Activated CD4-positive, alpha-beta T cell treated with anti-CD3 and anti-CD28 coated beads, Interleukin-2, Interleukin-6, amounts not matched to agents 100 ng/mL and 50 ng/mL, durations not matched to agents 16 hours and 8 hours (primary cell): ENCODE results near the gene CCRL2.
"Not testable (repeated sequence)": the region's sequence is repeated elsewhere in the genome, so short reads cannot be mapped to it uniquely, and the experiment has no call there.

ENCODE experiments used
- DNase-seq: peaks from one replicate; pipeline ENCODE4 v3.0.0-alpha.2; 2020

The CCRL2 gene

DNA sequence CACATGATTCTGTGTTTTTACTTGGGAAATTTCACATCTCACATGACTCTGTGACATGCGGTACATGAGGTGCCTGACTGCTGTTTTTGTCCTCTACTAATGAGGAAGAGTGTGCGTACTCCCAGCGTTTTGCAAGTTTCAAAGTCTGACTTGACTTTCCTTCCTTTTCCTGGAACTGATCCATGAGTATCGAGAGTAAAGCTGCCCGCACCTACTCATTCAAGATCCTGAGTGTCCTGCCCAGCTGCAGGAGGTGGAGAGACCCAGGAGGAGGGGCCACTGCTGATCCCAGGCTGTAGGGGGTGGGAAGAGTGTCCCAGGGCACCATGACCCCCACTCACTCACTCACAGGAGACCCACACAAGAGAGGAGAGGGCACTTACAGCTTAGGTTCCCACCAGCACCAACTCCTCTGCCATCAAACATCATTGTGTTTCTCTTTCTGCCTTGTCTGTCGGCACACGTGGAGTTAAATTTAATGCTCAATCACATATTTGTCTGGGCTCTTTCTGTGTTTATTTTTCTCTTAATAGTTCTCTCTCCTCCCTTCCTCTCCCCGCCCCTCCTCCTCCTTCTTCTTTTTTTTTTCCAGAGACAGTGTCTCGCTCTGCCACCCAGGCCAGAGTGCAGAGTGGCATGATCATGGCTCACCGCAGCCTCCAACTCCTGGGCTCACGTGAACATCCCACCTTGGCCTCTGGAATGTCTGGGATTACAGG, 1.6 kb upstream of the CCRL2 start:
- no peak for DNase-seq

DNA sequence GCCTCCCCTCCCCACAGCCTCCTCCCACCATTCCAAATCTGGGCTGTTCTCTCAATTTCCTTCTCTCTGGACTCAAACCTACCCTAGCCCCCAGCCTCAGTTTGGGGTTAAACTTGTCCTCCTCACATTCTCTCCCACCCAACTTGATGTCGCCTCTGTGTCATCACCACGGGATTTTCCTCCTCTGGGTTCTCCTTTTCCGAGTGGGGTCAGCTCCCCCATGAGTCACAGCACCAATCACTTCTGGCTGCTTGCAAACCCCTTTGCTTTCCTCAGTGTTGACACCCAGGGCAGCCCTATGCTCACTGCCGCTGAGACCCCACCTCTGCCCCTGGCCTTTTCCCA, 644 bp upstream of the CCRL2 start:
- no peak for DNase-seq

DNA sequence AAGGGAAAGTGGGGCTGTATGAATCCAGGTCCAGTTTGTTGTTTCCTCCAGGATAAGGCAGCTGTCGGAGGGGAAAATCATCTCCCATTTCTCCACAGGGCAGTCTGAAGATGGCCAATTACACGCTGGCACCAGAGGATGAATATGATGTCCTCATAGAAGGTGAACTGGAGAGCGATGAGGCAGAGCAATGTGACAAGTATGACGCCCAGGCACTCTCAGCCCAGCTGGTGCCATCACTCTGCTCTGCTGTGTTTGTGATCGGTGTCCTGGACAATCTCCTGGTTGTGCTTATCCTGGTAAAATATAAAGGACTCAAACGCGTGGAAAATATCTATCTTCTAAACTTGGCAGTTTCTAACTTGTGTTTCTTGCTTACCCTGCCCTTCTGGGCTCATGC, 911 bp downstream of the CCRL2 start:
- DNase-seq, result no peak

DNA sequence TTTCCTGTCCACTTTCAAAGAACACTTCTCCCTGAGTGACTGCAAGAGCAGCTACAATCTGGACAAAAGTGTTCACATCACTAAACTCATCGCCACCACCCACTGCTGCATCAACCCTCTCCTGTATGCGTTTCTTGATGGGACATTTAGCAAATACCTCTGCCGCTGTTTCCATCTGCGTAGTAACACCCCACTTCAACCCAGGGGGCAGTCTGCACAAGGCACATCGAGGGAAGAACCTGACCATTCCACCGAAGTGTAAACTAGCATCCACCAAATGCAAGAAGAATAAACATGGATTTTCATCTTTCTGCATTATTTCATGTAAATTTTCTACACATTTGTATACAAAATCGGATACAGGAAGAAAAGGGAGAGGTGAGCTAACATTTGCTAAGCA, 1.8 kb downstream of the CCRL2 start:
- DNase-seq, result no peak

DNA sequence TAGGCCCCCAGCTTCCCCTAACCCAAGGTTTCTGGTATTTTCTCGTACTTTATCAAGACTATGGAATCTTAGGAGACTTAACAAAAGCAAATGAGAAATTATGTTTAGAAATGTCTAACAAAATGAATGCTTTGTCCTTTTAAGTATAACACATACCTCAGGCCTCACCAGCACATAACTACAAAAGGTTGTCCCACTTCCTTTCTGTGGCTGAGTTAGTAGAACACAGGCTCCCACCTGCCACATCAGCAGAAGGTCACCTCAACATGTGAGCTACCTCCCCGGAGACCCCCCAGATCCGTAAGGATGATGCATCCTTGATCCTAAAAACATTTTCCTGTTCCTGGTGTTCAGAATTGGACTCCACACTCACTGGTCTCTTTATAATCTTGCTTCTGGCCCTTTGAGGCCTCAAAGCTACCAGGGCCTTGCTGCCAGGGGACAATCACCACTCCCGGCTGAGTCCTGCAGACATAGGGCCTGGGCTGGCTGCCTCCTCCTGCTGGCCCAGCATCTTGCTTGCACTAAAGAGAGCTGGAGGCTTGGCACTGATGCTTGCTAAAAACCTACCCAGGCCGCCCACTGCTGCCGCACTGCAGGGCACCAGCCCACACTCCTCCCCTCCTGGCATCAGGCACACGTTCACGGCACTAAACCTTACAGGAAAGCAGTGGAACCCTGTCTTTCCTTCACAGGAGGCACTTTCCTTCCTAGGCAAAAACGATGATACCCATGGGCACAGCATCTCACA, 2.9 kb downstream of the CCRL2 start:
- DNase-seq, result no peak

DNA sequence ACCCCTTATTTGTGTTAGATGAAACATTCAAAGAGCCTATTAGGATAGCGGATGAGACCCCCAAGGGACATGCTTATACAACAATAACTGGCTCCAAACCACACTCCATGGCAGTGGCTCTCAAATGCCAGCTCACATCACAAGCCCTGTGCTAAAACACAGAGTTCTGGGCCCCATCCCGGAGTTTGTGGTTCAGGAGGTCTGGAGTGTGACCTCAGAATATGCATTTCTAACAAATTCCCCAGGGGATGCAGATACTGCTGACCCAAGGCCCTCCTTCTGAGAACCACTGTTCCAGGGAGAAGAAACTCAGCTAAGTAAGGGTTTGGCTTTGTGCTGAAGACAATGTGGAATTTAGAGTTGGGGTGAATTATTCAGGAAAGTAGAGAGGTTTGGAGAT, 3.6 kb downstream of the CCRL2 start:
- no peak for DNase-seq

DNA sequence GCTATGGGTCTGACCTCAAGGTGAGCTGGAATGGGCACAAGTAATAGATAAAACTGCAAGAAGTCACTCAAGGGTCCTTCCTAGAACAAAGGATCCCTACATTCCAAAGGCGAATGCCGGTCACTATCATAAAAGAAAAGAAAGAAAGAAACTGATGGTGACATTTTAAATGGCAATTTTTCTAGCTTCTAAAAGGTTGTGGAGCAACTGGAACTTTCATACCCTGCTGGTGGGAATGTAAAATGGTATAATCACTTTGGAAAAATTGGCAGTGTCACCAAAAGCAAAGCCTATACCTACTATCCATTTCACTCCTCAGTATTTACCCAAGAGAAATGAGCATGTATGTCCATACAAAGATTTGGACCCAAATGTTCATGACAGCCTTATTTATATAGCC, 4.2 kb downstream of the CCRL2 start:
- no peak for DNase-seq

DNA sequence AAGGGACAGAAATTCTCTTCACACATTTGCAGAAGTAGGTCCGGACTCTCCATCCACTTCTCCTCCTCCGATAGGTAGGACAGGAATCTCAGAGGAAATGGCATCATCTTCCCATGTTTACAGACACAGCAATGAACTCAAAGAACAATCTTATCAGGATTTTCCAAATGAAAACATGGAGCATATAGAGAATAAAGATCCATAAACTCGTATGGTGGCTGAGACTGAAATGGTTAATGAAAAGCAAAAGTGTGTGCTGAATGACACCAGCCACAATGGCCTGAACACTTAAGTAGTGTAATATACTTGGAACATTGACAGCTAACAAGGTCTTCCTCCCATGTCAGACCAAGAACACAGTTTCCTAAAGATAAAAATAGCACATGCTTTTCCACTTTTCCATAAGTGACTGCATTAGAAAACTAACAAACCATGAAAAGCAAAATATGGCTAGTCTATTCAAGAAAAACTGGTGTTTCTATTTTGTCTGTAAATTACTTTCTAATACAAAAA, 5.8 kb downstream of the CCRL2 start:
- no peak for DNase-seq

DNA sequence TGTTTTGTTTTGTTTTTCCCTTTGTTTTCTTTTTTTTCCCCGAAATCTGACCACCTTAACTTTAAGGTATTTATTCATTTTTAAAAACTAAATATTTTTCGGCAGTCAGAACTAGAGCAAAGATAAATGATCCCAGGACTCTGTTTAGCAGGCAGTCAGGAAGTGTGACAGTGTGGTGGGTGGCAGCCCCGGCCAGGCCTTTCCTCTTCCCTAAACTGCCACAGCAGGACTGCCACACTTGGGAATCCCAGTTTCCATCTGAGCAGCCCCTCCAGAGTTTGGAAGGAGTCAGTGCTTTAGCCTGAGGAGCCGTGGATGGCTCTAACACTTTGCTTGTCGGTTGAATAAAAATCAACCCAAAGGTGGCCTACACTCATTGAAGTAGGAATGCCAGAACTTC, 6.9 kb downstream of the CCRL2 start:
- DNase-seq, result no peak

DNA sequence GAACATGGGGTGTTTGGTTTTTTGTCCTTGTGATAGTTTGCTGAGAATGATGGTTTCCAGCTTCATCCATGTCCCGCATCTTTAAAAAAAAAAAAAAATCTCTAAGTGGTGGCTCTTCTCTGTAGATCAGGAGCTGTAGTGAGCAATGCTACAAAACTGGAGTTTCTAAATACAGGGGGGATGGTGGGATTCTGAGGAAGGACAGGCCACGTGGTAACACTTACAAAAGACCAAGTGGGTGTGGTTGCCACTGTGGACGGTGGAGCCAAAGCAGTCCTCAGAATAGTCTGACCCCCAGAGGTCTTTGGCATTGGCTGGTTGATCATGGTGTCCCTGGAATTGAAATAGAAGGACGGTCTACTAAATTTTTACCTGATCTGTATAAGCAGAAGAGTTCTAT, 7.7 kb downstream of the CCRL2 start:
- DNase-seq, result no peak

DNA sequence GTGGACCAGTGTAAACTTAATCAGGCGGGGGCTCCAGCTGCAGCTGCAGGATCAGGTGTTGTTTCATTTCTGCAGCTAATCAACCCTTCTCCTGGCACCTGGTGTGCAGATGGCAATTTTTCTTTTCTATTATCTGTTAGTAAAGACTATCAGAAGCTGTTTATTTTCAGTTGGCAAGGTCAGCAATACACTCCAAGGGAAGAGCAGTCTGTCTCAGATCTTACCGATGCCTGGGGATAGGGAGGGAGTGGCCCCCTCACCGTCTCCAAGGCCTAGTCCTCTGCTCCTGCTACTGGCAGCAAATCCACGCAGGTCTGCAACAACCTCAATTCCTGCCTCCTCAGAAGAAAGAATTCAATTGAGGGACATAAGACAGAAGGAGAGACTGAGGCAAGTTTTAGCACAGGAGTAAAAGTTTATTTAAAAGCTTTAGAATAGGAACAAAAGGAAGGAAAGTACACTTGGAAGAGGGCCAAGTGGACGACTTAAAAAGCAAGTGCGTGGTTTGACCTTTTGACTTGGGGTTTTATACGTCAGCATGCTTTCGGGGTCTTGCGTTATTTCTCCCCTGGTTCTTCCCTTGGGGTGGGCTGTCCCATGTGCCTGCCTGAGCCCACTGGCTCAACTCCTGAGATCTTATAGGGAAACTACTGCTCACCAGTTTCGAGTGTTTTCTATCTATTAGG, 9.2 kb downstream of the CCRL2 start:
- DNase-seq, result no peak

DNA sequence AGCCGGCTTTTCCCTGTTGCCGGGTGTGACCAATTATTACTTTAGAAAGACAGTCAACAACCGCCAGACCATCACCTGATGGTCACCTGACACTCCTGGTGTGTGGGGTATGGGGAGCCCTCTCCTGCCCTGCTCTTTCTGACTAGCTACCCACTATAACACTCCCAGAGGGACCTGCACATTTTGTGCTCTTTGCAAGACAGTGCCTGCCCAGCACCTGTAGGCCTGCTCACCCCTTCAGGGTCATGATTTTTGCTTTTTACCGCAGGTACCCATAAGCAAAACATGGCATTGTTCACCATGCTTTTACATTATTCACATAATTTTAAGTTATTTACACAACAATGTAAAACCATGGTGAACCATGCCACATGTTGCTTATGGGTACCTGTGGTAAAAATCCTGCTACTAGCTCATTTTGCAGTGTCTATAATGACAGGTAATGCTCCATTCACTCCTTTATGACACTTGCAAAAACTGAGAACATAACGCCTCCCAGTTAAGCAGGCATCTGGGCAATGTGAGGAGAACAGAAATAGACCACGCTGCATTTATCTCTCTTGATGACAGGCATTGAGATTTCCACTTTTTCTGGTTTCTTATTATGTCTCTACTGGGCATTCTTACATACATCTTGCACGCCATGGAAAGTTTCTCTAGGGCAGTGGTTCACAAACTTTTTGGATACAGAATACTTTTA, 9.9 kb downstream of the CCRL2 start:
- no peak for DNase-seq

DNA sequence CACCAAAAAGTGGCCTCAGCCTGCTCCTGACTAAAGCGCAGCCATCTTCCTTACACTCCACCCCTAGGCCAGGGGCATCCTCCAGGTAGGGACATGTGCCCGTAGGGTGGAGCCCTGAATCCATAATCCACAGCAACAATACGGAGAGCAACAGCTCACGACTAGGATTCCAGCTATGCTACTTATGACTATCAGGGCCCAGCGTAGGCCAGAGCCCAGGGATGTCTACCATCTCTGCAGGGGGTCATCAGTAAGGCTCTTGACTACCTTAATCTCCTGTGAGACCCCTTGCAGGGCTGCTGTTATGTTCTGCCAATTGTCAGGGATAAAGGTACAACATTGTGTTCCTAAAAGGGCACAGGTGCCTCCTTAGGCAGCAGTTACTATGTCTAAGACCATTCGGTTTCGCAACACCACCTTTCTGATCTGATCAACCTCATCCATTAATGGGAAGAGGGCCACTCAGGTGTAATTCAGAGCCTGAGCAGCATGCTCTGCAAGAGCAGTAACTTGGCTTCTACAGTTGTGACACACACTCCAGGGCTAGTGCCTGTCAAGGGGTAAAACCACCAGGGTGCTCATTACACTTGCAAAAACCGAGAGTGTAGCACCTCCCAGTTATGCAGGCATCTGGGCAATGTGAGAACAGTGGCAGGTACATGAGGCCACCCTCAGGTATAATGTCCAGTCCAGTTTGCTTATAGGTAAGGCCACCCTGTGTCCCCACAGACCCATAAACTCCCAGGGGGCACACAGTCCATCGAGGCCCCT, 11.0 kb downstream of the CCRL2 start:
- no peak for DNase-seq

DNA sequence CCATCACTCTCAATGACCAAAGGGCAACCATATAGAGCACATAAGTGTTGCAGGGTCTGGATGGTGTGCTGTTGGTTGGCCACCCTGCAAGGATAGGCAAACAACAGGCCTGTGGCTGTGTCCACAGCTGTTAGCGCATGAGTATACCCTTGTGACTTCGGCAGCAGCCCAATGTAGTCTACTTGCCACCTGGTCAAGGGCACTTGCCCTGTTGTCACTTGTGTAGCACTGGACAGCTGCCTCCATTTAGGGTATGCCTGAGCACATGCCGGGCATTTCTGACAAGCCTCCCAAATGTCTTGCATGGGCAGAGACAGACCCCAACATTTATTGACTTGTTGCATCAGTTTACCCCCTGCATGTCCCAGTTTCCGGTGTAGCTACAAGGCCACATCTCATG, 12.8 kb downstream of the CCRL2 start:
- no peak for DNase-seq

DNA sequence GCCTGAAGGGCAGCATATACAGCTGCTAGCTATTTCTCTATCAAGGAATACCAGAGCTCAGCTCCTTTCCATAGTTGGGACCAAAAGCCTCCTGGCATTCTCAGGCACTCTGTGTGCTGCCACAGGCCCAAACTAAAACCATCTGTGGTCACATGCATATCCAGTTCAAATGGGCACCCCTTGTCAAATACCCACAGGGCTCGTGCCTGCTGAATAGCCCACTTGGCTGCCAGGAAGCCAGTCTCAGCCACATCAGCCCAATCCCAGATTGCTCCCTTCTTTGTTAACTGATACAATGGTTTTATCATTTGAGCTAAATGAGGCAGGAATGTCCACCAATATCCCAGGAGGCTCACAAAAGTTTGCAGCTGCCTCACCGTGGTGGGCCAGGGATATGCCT, 13.9 kb downstream of the CCRL2 start:
- DNase-seq, result no peak

DNA sequence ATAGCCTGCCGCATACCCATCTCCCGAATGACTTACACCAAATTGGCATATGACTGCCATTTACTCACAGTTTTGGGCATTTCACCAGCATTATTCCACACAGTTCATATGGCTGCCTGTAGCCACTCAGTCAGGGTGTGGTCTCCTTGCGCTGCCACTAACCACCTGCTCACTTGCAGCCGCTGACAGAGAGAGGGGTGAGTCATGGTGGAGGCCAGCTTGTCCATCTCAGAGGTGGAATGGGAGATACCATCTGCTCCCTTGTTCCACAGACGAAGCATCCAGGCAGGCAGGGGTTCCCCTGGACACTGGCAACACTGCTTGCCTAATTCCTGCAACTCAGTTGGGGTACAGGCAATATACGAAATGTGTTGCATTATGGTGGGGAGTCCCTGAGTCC, 15.6 kb downstream of the CCRL2 start:
- DNase-seq, result no peak

DNA sequence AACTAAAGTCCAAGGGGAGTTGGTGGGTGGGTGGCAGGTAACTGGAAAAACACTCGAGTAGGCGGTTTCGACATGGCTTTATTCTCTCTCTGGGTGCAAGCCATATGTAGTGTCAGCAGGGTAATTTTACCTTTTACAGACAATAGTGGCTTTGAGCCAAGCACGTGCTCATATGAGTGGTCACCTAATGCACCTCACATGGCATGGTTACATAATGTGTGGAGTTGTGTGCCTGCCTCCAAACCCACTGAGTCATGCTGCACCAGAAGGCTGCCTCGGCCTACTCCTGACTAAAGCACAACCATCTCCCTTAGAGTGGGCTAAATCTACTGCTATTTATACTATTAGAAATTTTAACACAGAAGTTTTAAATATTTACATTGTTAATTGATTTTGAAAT, 16.5 kb downstream of the CCRL2 start:
- no peak for DNase-seq

DNA sequence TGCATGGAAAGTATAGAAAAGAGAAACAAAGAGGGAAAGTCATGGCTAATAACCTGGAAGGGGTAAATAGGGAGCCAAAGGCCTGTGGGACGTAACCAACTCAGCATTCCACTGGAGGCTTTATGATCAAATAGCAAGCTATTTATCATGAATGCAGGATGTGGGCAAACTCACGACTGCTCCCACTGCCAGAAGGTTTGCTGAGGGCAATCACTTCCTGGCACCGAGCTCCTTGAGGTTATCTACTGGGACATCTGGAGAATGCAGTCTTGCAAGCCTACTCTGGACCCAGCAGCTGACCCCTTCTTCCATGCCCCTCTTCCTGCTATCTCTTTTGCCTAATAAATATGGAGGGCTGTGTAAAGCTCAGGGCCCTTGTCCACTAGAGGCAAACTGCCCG, 19.4 kb downstream of the CCRL2 start:
- DNase-seq, result not testable (repeated sequence)

DNA sequence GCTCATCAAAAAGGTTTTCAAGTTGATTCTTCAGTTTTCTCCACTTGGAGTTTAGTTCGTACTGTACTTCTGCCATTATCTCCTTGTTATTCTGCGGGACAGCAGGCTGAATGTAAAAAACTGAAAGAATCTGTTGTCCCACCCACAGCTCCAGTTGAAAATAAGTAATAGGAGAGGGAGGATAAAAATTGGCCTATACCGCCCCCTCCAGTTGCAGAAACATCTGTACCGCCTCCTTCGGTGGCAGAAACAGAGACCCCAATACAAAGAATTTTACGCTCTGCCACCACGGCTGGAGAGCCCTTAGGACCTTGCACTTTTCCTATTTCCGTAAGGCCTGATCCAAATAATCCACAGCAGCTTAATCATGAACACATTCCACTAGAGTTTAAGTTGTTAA, 20.3 kb downstream of the CCRL2 start:
- not testable (repeated sequence) for DNase-seq

DNA sequence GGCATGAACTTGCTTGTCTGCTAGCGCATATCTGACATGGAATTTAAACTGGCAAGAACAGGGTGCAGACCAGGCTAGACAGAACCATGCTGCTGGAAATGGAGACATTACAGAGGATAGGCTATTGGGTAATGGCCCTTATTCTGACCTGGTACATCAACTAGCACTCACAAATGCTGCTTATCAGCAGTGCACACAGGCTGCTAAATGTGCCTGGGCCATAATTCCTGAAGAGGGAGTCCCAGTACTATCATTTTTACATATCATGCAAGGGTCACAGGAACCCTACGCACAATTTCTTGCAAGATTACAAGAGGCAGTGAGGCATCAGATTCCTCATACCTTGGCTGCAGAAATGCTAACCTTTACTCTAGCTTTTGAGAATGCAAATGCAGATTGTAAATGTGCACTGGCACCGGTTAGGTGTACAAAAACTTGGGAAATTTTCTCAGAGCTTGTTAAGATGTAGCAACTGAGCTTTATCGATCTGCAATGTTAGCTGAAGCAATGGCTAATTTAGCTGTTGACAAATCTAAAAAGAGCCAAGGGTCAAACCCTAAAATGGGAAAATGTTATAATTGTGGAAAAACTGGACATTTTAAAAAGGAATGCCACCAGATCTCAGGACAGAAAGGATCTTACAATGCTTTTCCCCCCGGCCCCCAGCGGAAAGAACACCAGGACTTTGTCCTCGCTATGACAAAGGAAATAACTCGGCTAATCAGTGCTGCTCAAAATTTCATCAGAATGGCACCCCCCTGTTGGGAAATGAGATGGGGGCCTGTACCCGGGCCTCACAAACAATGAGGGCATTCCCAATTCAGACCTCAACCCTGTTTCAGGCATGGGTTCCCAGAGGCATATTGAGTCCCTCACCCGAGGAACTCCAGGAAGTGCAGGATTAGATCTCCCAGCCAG, 21.1 kb downstream of the CCRL2 start:
- no peak for DNase-seq

DNA sequence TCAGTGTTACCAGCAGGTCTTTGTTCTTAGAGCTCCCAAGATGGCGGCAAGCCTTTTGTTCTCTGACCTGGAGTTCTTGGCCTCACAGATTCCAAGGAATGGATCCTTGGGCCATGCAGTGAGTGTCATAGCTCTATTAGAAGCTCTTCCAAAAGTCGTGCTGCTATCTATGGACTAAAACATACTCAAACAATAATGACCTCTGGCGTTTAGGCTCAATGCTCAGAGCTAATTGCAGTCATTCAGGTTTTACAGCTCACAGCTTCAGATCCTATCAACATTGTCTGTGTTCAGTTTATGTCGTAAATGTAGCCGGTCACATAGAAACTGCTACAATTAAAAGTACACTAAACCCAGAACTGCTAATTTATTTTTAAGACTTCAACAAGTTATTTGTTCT, 22.2 kb downstream of the CCRL2 start:
- DNase-seq, result no peak

DNA sequence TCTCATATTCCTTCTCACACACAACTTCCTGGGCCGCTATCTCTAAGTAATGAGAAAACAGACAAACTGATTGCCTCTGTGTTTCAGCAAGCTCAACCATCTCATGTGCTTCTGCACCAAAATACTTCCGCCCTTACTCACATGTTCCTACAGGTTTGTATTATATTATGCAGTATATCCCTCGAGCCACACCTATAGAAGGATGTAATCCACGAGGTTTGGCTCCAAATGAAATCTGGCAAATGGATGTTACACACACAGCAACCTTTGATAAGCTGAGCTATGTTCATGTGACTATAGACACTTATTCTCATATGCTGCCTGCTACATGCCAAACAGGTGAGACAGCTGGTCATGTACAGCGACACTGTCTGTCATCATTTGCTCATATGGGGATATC, 22.6 kb downstream of the CCRL2 start:
- DNase-seq, result no peak
